ENCODE data around the gene FADS2. TPM values are rescaled to one million over a fixed set of nuclear protein-coding genes. Genes with fewer than 3 reads are reported as not detected.

Gene FADS2
- total and polyA plus RNA-seq, 2 of the 13 experiments (the other 11 are each of a cell fraction or from before 2014, with no cell fraction given): 90.1 to 124 TPM

DNA sequence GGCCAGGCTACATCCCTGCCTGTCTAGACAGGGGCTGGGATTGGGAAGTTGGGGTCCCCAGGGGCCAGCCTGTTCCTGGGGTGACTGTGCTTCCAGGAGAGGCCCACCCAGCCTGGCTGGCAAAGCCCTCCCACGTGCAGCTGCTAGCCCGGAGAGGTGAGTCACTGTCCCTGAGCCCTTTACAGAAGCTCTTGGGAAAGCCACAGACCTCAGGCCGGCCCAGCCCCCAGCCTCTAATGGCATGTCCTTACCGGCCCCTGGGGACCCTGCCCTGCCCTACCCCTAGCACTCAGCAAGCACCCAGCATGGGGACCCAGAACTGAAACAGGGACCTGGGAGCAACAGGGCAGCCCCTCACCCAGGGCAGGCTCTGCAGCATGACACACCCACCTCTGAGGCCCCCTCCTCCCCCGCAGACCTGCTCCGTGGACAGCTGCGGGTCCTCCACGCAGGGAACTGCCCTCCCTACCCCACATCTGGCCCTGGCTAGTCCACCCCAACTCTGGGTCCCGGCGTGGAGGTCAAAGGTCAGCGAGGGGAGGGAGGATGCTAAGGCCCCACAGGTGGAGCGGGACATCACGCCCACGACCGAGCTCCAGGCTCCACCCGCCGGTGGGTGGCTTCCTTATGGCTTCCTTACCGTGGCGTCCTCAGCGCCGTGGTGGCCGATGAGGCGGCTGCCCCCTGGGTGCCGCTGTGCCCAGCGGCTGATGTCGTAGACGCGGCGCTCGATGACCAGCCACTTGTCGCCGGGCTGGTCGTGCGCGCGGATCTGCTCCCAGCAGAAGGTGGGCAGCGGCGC lies 62.6 kb downstream of the FADS2 start (continued):
- TF ChIP-seq ZNF235 (CRISPR knock-in tag; IDR thresholded peaks at IDR 0.05; ENCODE audit: borderline replicate concordance) (no peak), KDM6A (CRISPR knock-in tag; IDR thresholded peaks at IDR 0.05; ENCODE audit: low read depth) (no peak), CHCHD3 (CRISPR knock-in tag; IDR thresholded peaks at IDR 0.05) (peak; percentile 36), ATF1 (CRISPR knock-in tag; IDR thresholded peaks at IDR 0.05) (no peak), ZNF264 (CRISPR knock-in tag; IDR thresholded peaks at IDR 0.05) (no peak), REL (CRISPR knock-in tag; conservative IDR thresholded peaks at IDR 0.05) (no peak), ZNF776 (CRISPR knock-in tag; IDR thresholded peaks at IDR 0.05) (no peak; the same call in 1 of the 2 replicates), ZNF619 (CRISPR knock-in tag; IDR thresholded peaks at IDR 0.05) (0 out of 2 replicates have a peak, but pooled peaks have one; percentile 32), ZFYVE20 (CRISPR knock-in tag; IDR thresholded peaks at IDR 0.05; ENCODE audit: borderline replicate concordance, low read depth) (no peak), RXRA (CRISPR knock-in tag; IDR thresholded peaks at IDR 0.05) (no peak), ZNF773 (CRISPR knock-in tag; IDR thresholded peaks at IDR 0.05; ENCODE audit: borderline replicate concordance) (no peak), NR2C2 (CRISPR knock-in tag; IDR thresholded peaks at IDR 0.05; ENCODE audit: borderline replicate concordance) (peak; percentile 79), ATAD3A (CRISPR knock-in tag; IDR thresholded peaks at IDR 0.05) (no peak), NFYB (CRISPR knock-in tag; IDR thresholded peaks at IDR 0.05) (no peak), TBX2 (CRISPR knock-in tag; IDR thresholded peaks at IDR 0.05; ENCODE audit: borderline replicate concordance) (peak; percentile 68; the same call in 1 of the 2 replicates)
- TF ChIP-seq, protein P1, sequence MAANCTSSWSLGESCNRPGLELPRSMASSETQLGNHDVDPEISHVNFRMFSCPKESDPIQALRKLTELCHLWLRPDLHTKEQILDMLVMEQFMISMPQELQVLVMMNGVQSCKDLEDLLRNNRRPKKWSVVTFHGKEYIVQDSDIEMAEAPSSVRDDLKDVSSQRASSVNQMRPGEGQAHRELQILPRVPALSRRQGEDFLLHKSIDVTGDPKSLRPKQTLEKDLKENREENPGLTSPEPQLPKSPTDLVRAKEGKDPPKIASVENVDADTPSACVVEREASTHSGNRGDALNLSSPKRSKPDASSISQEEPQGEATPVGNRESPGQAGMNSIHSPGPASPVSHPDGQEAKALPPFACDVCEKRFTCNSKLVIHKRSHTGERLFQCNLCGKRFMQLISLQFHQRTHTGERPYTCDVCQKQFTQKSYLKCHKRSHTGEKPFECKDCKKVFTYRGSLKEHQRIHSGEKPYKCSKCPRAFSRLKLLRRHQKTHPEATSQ (CRISPR knock-in tag; IDR thresholded peaks at IDR 0.05; ENCODE audit: borderline replicate concordance): no peak
- TF ChIP-seq, protein P2, sequence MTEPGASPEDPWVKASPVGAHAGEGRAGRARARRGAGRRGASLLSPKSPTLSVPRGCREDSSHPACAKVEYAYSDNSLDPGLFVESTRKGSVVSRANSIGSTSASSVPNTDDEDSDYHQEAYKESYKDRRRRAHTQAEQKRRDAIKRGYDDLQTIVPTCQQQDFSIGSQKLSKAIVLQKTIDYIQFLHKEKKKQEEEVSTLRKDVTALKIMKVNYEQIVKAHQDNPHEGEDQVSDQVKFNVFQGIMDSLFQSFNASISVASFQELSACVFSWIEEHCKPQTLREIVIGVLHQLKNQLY (CRISPR knock-in tag; IDR thresholded peaks at IDR 0.05): no peak
- TF ChIP-seq, protein P3, sequence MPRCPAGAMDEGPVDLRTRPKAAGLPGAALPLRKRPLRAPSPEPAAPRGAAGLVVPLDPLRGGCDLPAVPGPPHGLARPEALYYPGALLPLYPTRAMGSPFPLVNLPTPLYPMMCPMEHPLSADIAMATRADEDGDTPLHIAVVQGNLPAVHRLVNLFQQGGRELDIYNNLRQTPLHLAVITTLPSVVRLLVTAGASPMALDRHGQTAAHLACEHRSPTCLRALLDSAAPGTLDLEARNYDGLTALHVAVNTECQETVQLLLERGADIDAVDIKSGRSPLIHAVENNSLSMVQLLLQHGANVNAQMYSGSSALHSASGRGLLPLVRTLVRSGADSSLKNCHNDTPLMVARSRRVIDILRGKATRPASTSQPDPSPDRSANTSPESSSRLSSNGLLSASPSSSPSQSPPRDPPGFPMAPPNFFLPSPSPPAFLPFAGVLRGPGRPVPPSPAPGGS (CRISPR knock-in tag; IDR thresholded peaks at IDR 0.05): no peak
- TF ChIP-seq, protein P4, sequence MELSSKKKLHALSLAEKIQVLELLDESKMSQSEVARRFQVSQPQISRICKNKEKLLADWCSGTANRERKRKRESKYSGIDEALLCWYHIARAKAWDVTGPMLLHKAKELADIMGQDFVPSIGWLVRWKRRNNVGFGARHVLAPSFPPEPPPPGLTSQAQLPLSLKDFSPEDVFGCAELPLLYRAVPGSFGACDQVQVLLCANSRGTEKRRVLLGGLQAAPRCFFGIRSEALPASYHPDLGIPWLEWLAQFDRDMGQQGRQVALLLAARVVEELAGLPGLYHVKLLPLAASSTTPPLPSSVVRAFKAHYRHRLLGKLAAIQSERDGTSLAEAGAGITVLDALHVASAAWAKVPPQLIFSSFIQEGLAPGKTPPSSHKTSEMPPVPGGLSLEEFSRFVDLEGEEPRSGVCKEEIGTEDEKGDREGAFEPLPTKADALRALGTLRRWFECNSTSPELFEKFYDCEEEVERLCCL (CRISPR knock-in tag; IDR thresholded peaks at IDR 0.05; ENCODE audit: borderline replicate concordance): no peak
- TF ChIP-seq, protein P5, sequence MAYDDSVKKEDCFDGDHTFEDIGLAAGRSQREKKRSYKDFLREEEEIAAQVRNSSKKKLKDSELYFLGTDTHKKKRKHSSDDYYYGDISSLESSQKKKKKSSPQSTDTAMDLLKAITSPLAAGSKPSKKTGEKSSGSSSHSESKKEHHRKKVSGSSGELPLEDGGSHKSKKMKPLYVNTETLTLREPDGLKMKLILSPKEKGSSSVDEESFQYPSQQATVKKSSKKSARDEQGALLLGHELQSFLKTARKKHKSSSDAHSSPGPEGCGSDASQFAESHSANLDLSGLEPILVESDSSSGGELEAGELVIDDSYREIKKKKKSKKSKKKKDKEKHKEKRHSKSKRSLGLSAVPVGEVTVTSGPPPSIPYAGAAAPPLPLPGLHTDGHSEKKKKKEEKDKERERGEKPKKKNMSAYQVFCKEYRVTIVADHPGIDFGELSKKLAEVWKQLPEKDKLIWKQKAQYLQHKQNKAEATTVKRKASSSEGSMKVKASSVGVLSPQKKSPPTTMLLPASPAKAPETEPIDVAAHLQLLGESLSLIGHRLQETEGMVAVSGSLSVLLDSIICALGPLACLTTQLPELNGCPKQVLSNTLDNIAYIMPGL (CRISPR knock-in tag; IDR thresholded peaks at IDR 0.05; ENCODE audit: borderline replicate concordance in 1 of 2, low read depth in 1 of 2): 0 out of 4 replicates have a peak, but pooled peaks of 1 of the 2 experiments have one; percentile 28

Data from HepG2 (cell line).